HepG2 (cell line): ENCODE measurements around the gene ZNF804B. TPM values are rescaled to one million over a fixed set of nuclear protein-coding genes. Genes with fewer than 3 reads are reported as not detected.

ENCODE experiments used
- ATAC-seq: fragments of 200-7000 bp; cut with Tn5 transposase; 3 replicates; pipeline ENCODE4 v1.9.1; 2020; ENCODE audit warnings: mild to moderate bottlenecking, moderate library complexity
- BruUV-seq: library from RNA; stranded (reverse); fragments of 400-500 nt; replicated peaks from 2 replicates; lab custom pipeline; 2021; lab: Mats Ljungman, UMichigan
- CTCF ChIA-PET: fragments of 300-600 bp; formaldehyde crosslinking; extraction: SDS; loops from one replicate; lab custom pipeline; 2021; ENCODE audit warnings: low total read pairs, inconsistent platforms, low intra/inter-chr PET ratio; lab: Yijun Ruan, JAX
- POLR2A ChIA-PET: fragments of 350-600 bp; sonication (Branson Sonifier 250); formaldehyde crosslinking; loops from one replicate; lab custom pipeline; 2020; ENCODE audit warnings: antibody characterized with exemption, inconsistent platforms; lab: Yijun Ruan, JAX
- DNase-seq: peaks from one replicate; pipeline ENCODE4 v3.0.0-alpha.2; 2015; ENCODE audit warnings: low spot score
- FAIRE-seq: peaks from 3 replicates; lab custom pipeline; 2011; peaks lifted over from hg19 to GRCh38; lab: Jason Lieb, UNC
- H2AFZ ChIP-seq: one replicate; pipeline ENCODE4 v1.6.1; 2011; ENCODE audit warnings: low read length, inconsistent platforms
- H3K27ac ChIP-seq: fragments of 300-600 bp; 3 replicates; pipeline ENCODE4 v1.8.0; 2011; ENCODE audit warnings: mixed run types, mild to moderate bottlenecking, mixed read lengths, low read length, inconsistent platforms; ENCODE audit not compliant: insufficient read depth; ENCODE audit errors: extremely low read length
- H3K27me3 ChIP-seq, 2 experiments: fragments of 200-600 bp in 1 of 2; 2 replicates in 1 of 2; 3 replicates in 1 of 2; pipeline versions ENCODE4 v1.6.0 to v1.8.0; 2011; ENCODE audit warnings: low read length in 2 of 2, mild to moderate bottlenecking in 2 of 2, moderate library complexity in 2 of 2, inconsistent platforms in 1 of 2; ENCODE audit not compliant: insufficient read depth in 2 of 2, control insufficient read depth in 1 of 2
- H3K36me3 ChIP-seq, 2 experiments: fragments of 200-600 bp in 1 of 2; replicated peaks in 1 of 2; 2 replicates in 1 of 2; 3 replicates in 1 of 2; pipeline versions ENCODE4 v1.5.1 to v1.8.0; 2011; ENCODE audit warnings: low read length in 2 of 2, inconsistent platforms in 1 of 2; ENCODE audit not compliant: insufficient read depth in 2 of 2, control insufficient read depth in 1 of 2
- H3K4me1 ChIP-seq: 2 replicates; pipeline ENCODE4 v1.5.1; 2012; ENCODE audit warnings: low read length, inconsistent platforms; ENCODE audit not compliant: insufficient read depth
- H3K4me2 ChIP-seq: 2 replicates; pipeline ENCODE4 v1.6.0; 2011; ENCODE audit warnings: low read depth, low read length, inconsistent platforms
- H3K4me3 ChIP-seq, 3 experiments: fragments of 200-600 bp in 1 of 3; sonication (generic), shearing (Covaris generic) in 1 of 3; replicated peaks in 1 of 3; 2 replicates each; pipeline ENCODE4 v1.5.1; 2011 to 2016; ENCODE audit warnings: low read length in 3 of 3, inconsistent platforms in 2 of 3, low read depth in 2 of 3, mild to moderate bottlenecking in 2 of 3, control low read depth in 1 of 3, mixed read lengths in 1 of 3; ENCODE audit not compliant: insufficient read depth in 1 of 3
- H3K79me2 ChIP-seq: one replicate; pipeline ENCODE4 v1.6.1; 2011; ENCODE audit warnings: low read length, inconsistent platforms; ENCODE audit not compliant: insufficient read depth
- H3K9ac ChIP-seq: 2 replicates; pipeline ENCODE4 v1.6.0; 2011; ENCODE audit warnings: mild to moderate bottlenecking, low read depth, low read length, inconsistent platforms; ENCODE audit not compliant: insufficient read depth
- H3K9me3 ChIP-seq: 2 replicates; pipeline ENCODE4 v1.5.1; 2012; ENCODE audit warnings: mild to moderate bottlenecking, low read length
- H4K20me1 ChIP-seq: 2 replicates; pipeline ENCODE4 v1.6.0; 2011; ENCODE audit warnings: inconsistent platforms, mild to moderate bottlenecking, low read length, moderate library complexity; ENCODE audit not compliant: insufficient read depth
- ARID3A ChIP-seq: IDR thresholded peaks from 2 replicates; pipeline ENCODE4 v1.6.1; 2012; ENCODE audit warnings: low read depth, low read length, improper control_type of control experiment
- BHLHE40 ChIP-seq: IDR thresholded peaks from 2 replicates; pipeline ENCODE4 v1.6.1; 2011; ENCODE audit warnings: low read length, improper control_type of control experiment
- CCDC6 ChIP-seq: sonication (generic); formaldehyde crosslinking; IDR thresholded peaks from 2 replicates; pipeline ENCODE4 v1.8.1; 2022; ENCODE audit warnings: mild to moderate bottlenecking, missing genetic modification reagents, moderate library complexity
- FOXM1 ChIP-seq: sonication (generic); formaldehyde crosslinking; IDR thresholded peaks from 2 replicates; pipeline ENCODE4 v1.5.0; 2020; ENCODE audit warnings: missing genetic modification reagents
- IRF9 ChIP-seq: sonication (generic); formaldehyde crosslinking; IDR thresholded peaks from 2 replicates; pipeline ENCODE4 v1.8.0; 2022; ENCODE audit warnings: missing genetic modification reagents, mild to moderate bottlenecking, borderline replicate concordance
- KMT2A ChIP-seq: sonication (generic); formaldehyde crosslinking; IDR thresholded peaks from 2 replicates; pipeline ENCODE4 v1.4.0; 2020; ENCODE audit warnings: missing genetic modification reagents
- MED1 ChIP-seq: sonication (generic); formaldehyde crosslinking; IDR thresholded peaks from 2 replicates; pipeline ENCODE4 v1.4.0; 2020; ENCODE audit warnings: missing genetic modification reagents
- MZF1 ChIP-seq: sonication (generic); formaldehyde crosslinking; IDR thresholded peaks from 2 replicates; pipeline ENCODE4 v1.8.1; 2023; ENCODE audit warnings: mild to moderate bottlenecking, missing genetic modification reagents, borderline replicate concordance
- NKX3-1 ChIP-seq: sonication (generic); formaldehyde crosslinking; IDR thresholded peaks from 2 replicates; pipeline ENCODE4 v1.5.0; 2020; ENCODE audit warnings: missing genetic modification reagents
- PLSCR1 ChIP-seq: sonication (generic); formaldehyde crosslinking; IDR thresholded peaks from 2 replicates; pipeline ENCODE4 v1.5.0; 2020; ENCODE audit warnings: missing genetic modification reagents, mild to moderate bottlenecking, borderline replicate concordance
- RBFOX2 ChIP-seq: fragments of 200-400 bp; formaldehyde crosslinking; IDR thresholded peaks from 2 replicates; pipeline ENCODE4 v1.6.1; 2017; ENCODE audit warnings: low read depth, mild to moderate bottlenecking, low read length
- SATB2 ChIP-seq: sonication (generic); formaldehyde crosslinking; IDR thresholded peaks from 2 replicates; pipeline ENCODE4 v1.5.0; 2020; ENCODE audit warnings: missing genetic modification reagents
- THAP7 ChIP-seq: sonication (generic); formaldehyde crosslinking; IDR thresholded peaks from 2 replicates; pipeline ENCODE4 v1.8.1; 2023; ENCODE audit warnings: mild to moderate bottlenecking, missing genetic modification reagents
- ZMAT3 ChIP-seq: sonication (generic); formaldehyde crosslinking; conservative IDR thresholded peaks from 2 replicates; pipeline ENCODE4 v1.7.0; 2021; ENCODE audit warnings: missing genetic modification reagents
- ZNF17 ChIP-seq: sonication (generic); formaldehyde crosslinking; IDR thresholded peaks from 2 replicates; pipeline ENCODE4 v1.5.0; 2020; ENCODE audit warnings: mild to moderate bottlenecking, missing genetic modification reagents
- ZNF251 ChIP-seq: sonication (generic); formaldehyde crosslinking; IDR thresholded peaks from 2 replicates; pipeline ENCODE4 v1.9.0; 2021; ENCODE audit warnings: mild to moderate bottlenecking, missing genetic modification reagents
- ZNF780A ChIP-seq: sonication (generic); formaldehyde crosslinking; IDR thresholded peaks from 2 replicates; pipeline ENCODE4 v1.8.0; 2022; ENCODE audit warnings: mild to moderate bottlenecking, missing genetic modification reagents, moderate library complexity
- ZSCAN20 ChIP-seq: sonication (generic); formaldehyde crosslinking; IDR thresholded peaks from 2 replicates; pipeline ENCODE4 v1.4.0; 2020; ENCODE audit warnings: missing genetic modification reagents, mild to moderate bottlenecking, borderline replicate concordance
- WGBS: methylation state at CpG from one replicate; pipeline ENCODE4 v1.1.6; 2017; ENCODE audit warnings: low lambda C conversion rate; 5-methylcytosine and 5-hydroxymethylcytosine counted together
- in situ Hi-C: cut with HindIII; loops from 2 replicates; pipeline ENCODE4 v1.10.0; 2017; ENCODE audit warnings: low pct_unique_long_range_greater_than_20kb; ENCODE audit not compliant: extremely low pct_ligation_motif_present
- intact Hi-C: fragments of 100-400 bp; cut with micrococcal nuclease; formaldehyde crosslinking; loops from one replicate; pipeline ENCODE4 v1.10.0; 2022; ENCODE audit not compliant: unreplicated experiment
- polyA plus RNA-seq, 8 experiments: library from polyadenylated mRNA; depleted of rRNA in 3 of 8; stranded (reverse) in 7 of 8; unstranded in 1 of 8; fragments of >200 nt; fragmentation: Illumina TruSeq in 4 of 8; extraction: Trizol in 4 of 8; gene quantifications; 2 replicates each; pipeline versions ENCODE4 v1.2.1 to v1.2.3, GENCODE V29; 2011 to 2016; ENCODE audit warnings: low read depth in 4 of 8, missing spikeins in 1 of 8, mixed read lengths in 1 of 8; ENCODE audit not compliant: insufficient read depth in 1 of 8
- total RNA-seq, 5 experiments: library from RNA; depleted of rRNA; stranded (reverse); fragments of >200 nt; fragmentation: Illumina TruSeq; extraction: Trizol; gene quantifications; 2 replicates each; pipeline ENCODE4 v1.2.3, GENCODE V29; 2016; ENCODE audit warnings: low read depth in 1 of 5

Gene ZNF804B
- total and polyA plus RNA-seq, 2 of the 13 experiments (the other 11 are each of a cell fraction or from before 2014, with no cell fraction given) = not detected

- TF ChIP-seq RBFOX2 (no peak), FOXM1 (no peak), NKX3-1 (CRISPR knock-in tag) (no peak), ZNF17 (no peak), ZNF251 (CRISPR knock-in tag) (no peak), ARID3A (no peak), ZNF780A (no peak), THAP7 (CRISPR knock-in tag) (no peak), MZF1 (CRISPR knock-in tag) (no peak)
Observed at GRCh38 chr7:88758381-88759229, 895 bp upstream of the ZNF804B start (continued).

- no peaks in the 10 kb centered on the region for H3K4me1 ChIP-seq
- intact Hi-C loops (no loop called here), in situ Hi-C loops (no loop called here)
- no peaks in the 10 kb centered on the region for H4K20me1 ChIP-seq
- no peaks in the 10 kb centered on the region for H3K9me3 ChIP-seq
- H2AFZ ChIP-seq = no peak overlapping the region
- BruUV-seq = no TSS peak
- no peaks in the 10 kb centered on the region for H3K79me2 ChIP-seq
- H3K27ac ChIP-seq = no peak overlapping the region
- peak; percentile 15; the same call in 1 of the 3 replicates for ATAC-seq
- H3K4me3 ChIP-seq = no peak overlapping the region
- no peak for FAIRE-seq
- H3K27me3 ChIP-seq = peaks cover 0 to 22% of the 10 kb centered on the region in 2 experiments; a peak in 2 of 5 replicates
- H3K36me3 ChIP-seq = no peaks in the 10 kb centered on the region
- no peak overlapping the region for H3K9ac ChIP-seq
- ChIA-PET CTCF (no interaction called here), POLR2A (no interaction called here)
- no peak for DNase-seq
- WGBS = 4% methylated on average over 6 of the region's 6 CpGs
- H3K4me2 ChIP-seq = no peak overlapping the region
- TF ChIP-seq KMT2A (CRISPR knock-in tag) (no peak), PLSCR1 (CRISPR knock-in tag) (no peak), MED1 (CRISPR knock-in tag) (no peak), SATB2 (CRISPR knock-in tag) (no peak), BHLHE40 (no peak), ZSCAN20 (CRISPR knock-in tag) (no peak), IRF9 (CRISPR knock-in tag) (no peak), CCDC6 (CRISPR knock-in tag) (no peak), ZMAT3 (no peak)
Observed at GRCh38 chr7:88760136-88760515, 626 bp downstream of the ZNF804B start.
